Hepatocyte (in vitro differentiated cells): ENCODE data around the gene CINP.
"Not testable (repeated sequence)": the region's sequence is repeated elsewhere in the genome, so short reads cannot be mapped to it uniquely, and the experiment has no call there.

Experiments used
- CTCF ChIP-seq: fragments of 200-600 bp; sonication (generic); IDR thresholded peaks from 2 replicates; pipeline ENCODE4 v1.5.1; 2016; ENCODE audit warnings: antibody characterized with exemption, mild to moderate bottlenecking; ENCODE audit not compliant: poor library complexity
- EZH2 ChIP-seq: fragments of 200-600 bp; sonication (generic); IDR thresholded peaks from 2 replicates; pipeline ENCODE4 v1.6.1; 2016; ENCODE audit warnings: antibody characterized with exemption, mild to moderate bottlenecking, borderline replicate concordance
- EZH2phosphoT487 ChIP-seq: fragments of 200-600 bp; sonication (generic); IDR thresholded peaks from one replicate; pipeline ENCODE4 v1.6.1; 2018; ENCODE audit warnings: antibody characterized with exemption, mild to moderate bottlenecking, low read depth, moderate library complexity; ENCODE audit not compliant: unreplicated experiment, severe bottlenecking

- not testable (repeated sequence) for TF ChIP-seq CTCF, EZH2phosphoT487, EZH2
These were observed 33.3 kb downstream of the CINP start for GRCh38 chr14:102329381-102329780.
